ENCODE data around the gene ALG2. TPM values are rescaled to one million over a fixed set of nuclear protein-coding genes. Genes with fewer than 3 reads are reported as not detected.

ALG2 gene
- total RNA-seq, 1 donor, result 51.8 TPM

- Histone ChIP-seq H3K79me2 (ENCODE audit: insufficient read depth, low read length) (no peaks in the 10 kb centered on the region), H3K36me3 (ENCODE audit: insufficient read depth, low read length) (peaks cover 11% of the 10 kb centered on the region), H2AFZ (ENCODE audit: low read length) (no peak overlapping the region), H3K9me3 (ENCODE audit: low read depth, low read length) (no peaks in the 10 kb centered on the region), H3K4me3 (ENCODE audit: insufficient read depth, low read length) (no peak overlapping the region), H3K27ac (ENCODE audit: low read depth, low read length) (no peak overlapping the region), H3K27me3 (ENCODE audit: insufficient read depth, low read length) (no peaks in the 10 kb centered on the region), H3K4me1 (ENCODE audit: insufficient read depth, low read length) (peaks cover 13% of the 10 kb centered on the region), H3K4me2 (ENCODE audit: insufficient read depth, low read length) (no peak overlapping the region), H4K20me1 (ENCODE audit: insufficient read depth, low read length) (peaks cover 4% of the 10 kb centered on the region)
- TF ChIP-seq CTCF (IDR thresholded peaks at IDR 0.05; ENCODE audit: extremely low read depth, low read depth, low read length), result no peak
- no peak for DNase-seq (ENCODE audit: insufficient read length, low spot score, missing footprints)
These were observed 15.6 kb upstream of the ALG2 start for GRCh38 chr9:99237356-99237755.

- no peak overlapping the region for H2AFZ ChIP-seq (ENCODE audit: low read length)
- H3K79me2 ChIP-seq (ENCODE audit: insufficient read depth, low read length), result no peaks in the 10 kb centered on the region
- DNase-seq (ENCODE audit: insufficient read length, low spot score, missing footprints), result no peak
- no peak overlapping the region for H3K4me3 ChIP-seq (ENCODE audit: insufficient read depth, low read length)
- peaks cover 24% of the 10 kb centered on the region for H3K36me3 ChIP-seq (ENCODE audit: insufficient read depth, low read length)
- no peak overlapping the region for H3K4me2 ChIP-seq (ENCODE audit: insufficient read depth, low read length)
- TF ChIP-seq CTCF (IDR thresholded peaks at IDR 0.05; ENCODE audit: extremely low read depth, low read depth, low read length), result no peak
- peaks cover 10% of the 10 kb centered on the region for H4K20me1 ChIP-seq (ENCODE audit: insufficient read depth, low read length)
- H3K9me3 ChIP-seq (ENCODE audit: low read depth, low read length), result no peaks in the 10 kb centered on the region
- H3K4me1 ChIP-seq (ENCODE audit: insufficient read depth, low read length), result peaks cover 13% of the 10 kb centered on the region
- no peaks in the 10 kb centered on the region for H3K27me3 ChIP-seq (ENCODE audit: insufficient read depth, low read length)
- no peak overlapping the region for H3K27ac ChIP-seq (ENCODE audit: low read depth, low read length)
These were observed 14.3 kb upstream of the ALG2 start for GRCh38 chr9:99235926-99236634.

- H3K27me3 ChIP-seq (ENCODE audit: insufficient read depth, low read length), result no peaks in the 10 kb centered on the region
- DNase-seq (ENCODE audit: insufficient read length, low spot score, missing footprints), result no peak
- peaks cover 34% of the 10 kb centered on the region for H3K36me3 ChIP-seq (ENCODE audit: insufficient read depth, low read length)
- H3K4me2 ChIP-seq (ENCODE audit: insufficient read depth, low read length), result no peak overlapping the region
- no peak overlapping the region for H2AFZ ChIP-seq (ENCODE audit: low read length)
- TF ChIP-seq CTCF (IDR thresholded peaks at IDR 0.05; ENCODE audit: extremely low read depth, low read depth, low read length), result no peak
- H3K79me2 ChIP-seq (ENCODE audit: insufficient read depth, low read length), result no peaks in the 10 kb centered on the region
- no peak overlapping the region for H3K4me3 ChIP-seq (ENCODE audit: insufficient read depth, low read length)
- H3K9me3 ChIP-seq (ENCODE audit: low read depth, low read length), result no peaks in the 10 kb centered on the region
- H3K27ac ChIP-seq (ENCODE audit: low read depth, low read length), result no peak overlapping the region
- peaks cover 10% of the 10 kb centered on the region for H4K20me1 ChIP-seq (ENCODE audit: insufficient read depth, low read length)
- peaks cover 12% of the 10 kb centered on the region for H3K4me1 ChIP-seq (ENCODE audit: insufficient read depth, low read length)
These were observed 13.3 kb upstream of the ALG2 start for GRCh38 chr9:99235069-99235468.

- Histone ChIP-seq H3K36me3 (ENCODE audit: insufficient read depth, low read length) (peaks cover 38% of the 10 kb centered on the region), H3K4me3 (ENCODE audit: insufficient read depth, low read length) (no peak overlapping the region), H3K9me3 (ENCODE audit: low read depth, low read length) (no peaks in the 10 kb centered on the region), H3K4me1 (ENCODE audit: insufficient read depth, low read length) (peaks cover 7% of the 10 kb centered on the region), H3K79me2 (ENCODE audit: insufficient read depth, low read length) (no peaks in the 10 kb centered on the region), H3K27ac (ENCODE audit: low read depth, low read length) (no peak overlapping the region), H3K27me3 (ENCODE audit: insufficient read depth, low read length) (no peaks in the 10 kb centered on the region), H3K4me2 (ENCODE audit: insufficient read depth, low read length) (no peak overlapping the region), H4K20me1 (ENCODE audit: insufficient read depth, low read length) (peaks cover 10% of the 10 kb centered on the region), H2AFZ (ENCODE audit: low read length) (no peak overlapping the region)
- DNase-seq (ENCODE audit: insufficient read length, low spot score, missing footprints), result no peak
- no peak for TF ChIP-seq CTCF (IDR thresholded peaks at IDR 0.05; ENCODE audit: extremely low read depth, low read depth, low read length)
These were observed 12.9 kb upstream of the ALG2 start for GRCh38 chr9:99234618-99235017.
